ENCODE measurements around the gene GLE1. TPM values are rescaled to one million over a fixed set of nuclear protein-coding genes. Genes with fewer than 3 reads are reported as not detected.

Gene GLE1
- total and polyA plus RNA-seq, 2 donors (not counting 3 experiments of a cell fraction or from before 2014, with no cell fraction given): 13.0 to 22.6 TPM

GRCh38 chr9:128565578-128565977 lies 61.1 kb downstream of the GLE1 start:
- Histone ChIP-seq H3K27me3 (ENCODE audit: control insufficient read depth in 2 of 2, insufficient read depth in 2 of 2, low read length in 2 of 2) (no peaks in the 10 kb centered on the region), H3K4me3 (replicated peaks in 1 of 3; ENCODE audit: insufficient read depth in 1 of 3, low read depth in 1 of 3, low read length in 3 of 3) (peak overlapping the region in 1 of 3 experiments; percentile 41), H3K4me1 (ENCODE audit: control insufficient read depth, extremely low read depth, insufficient read depth, low read length) (peaks cover 22% of the 10 kb centered on the region), H3K36me3 (ENCODE audit: control insufficient read depth in 2 of 2, extremely low read depth in 1 of 2, insufficient read depth in 2 of 2, low read length in 2 of 2) (peaks cover 18 to 22% of the 10 kb centered on the region in 2 experiments), H3K27ac (ENCODE audit: insufficient read depth, low read depth, low read length) (peak overlapping the region; percentile 44), H2AFZ (ENCODE audit: low read depth, low read length) (no peak overlapping the region), H3K9ac (replicated peaks; ENCODE audit: extremely low read depth, insufficient read depth, low read length) (peak overlapping the region; percentile 14), H3K4me2 (ENCODE audit: insufficient read depth, low read length) (peak overlapping the region; percentile 62), H3K9me1 (replicated peaks; ENCODE audit: control insufficient read depth, extremely low read depth, insufficient read depth, low read length) (no peaks in the 10 kb centered on the region), H4K20me1 (replicated peaks; ENCODE audit: control insufficient read depth, extremely low read depth, insufficient read depth, low read length) (peaks cover 2% of the 10 kb centered on the region), H3K9me3 (replicated peaks; ENCODE audit: control insufficient read depth, insufficient read depth, low read length) (no peaks in the 10 kb centered on the region), H3K79me2 (ENCODE audit: control insufficient read depth, insufficient read depth, low read length) (peaks cover 64% of the 10 kb centered on the region)
- POLR2A ChIA-PET: interaction anchor here (0.5 to 1.5 kb wide), 4 partner anchors 10 to 56 kb away, joined by 3 to 13 read pairs (median 6); partner anchors contain the start of gene SPTAN1
- peak; percentile 83 for DNase-seq (ENCODE audit: low read depth, low spot score)
- peak; percentile 71 for FAIRE-seq
- intact Hi-C loops (cut with micrococcal nuclease) (loop anchor here (2.0 kb wide), 2 partner anchors 15 to 127 kb away; no protein-coding TSS in a partner anchor), dilution Hi-C loops (cut with MboI; ENCODE audit: extremely low pct_ligation_motif_present, low sequenced_read_pairs) (no loop called here)
- no TSS peak for BruUV-seq (replicated peaks)
- CTCF ChIA-PET: interaction anchor here (0.8 to 1.9 kb wide), 9 partner anchors 9 to 270 kb away, joined by 3 to 13 read pairs (median 4); no protein-coding TSS in a partner anchor
- TF ChIP-seq MAX (IDR thresholded peaks at IDR 0.05; ENCODE audit: insufficient read depth, insufficient read length) (peak; percentile 6), GATA2 (IDR thresholded peaks at IDR 0.05; ENCODE audit: insufficient read depth, insufficient read length, low read depth, low read length) (peak; percentile 16), POLR2A (IDR thresholded peaks at IDR 0.05; ENCODE audit: low read depth, low read length) (peak; percentile 30)
- TF ChIP-seq, protein P1, sequence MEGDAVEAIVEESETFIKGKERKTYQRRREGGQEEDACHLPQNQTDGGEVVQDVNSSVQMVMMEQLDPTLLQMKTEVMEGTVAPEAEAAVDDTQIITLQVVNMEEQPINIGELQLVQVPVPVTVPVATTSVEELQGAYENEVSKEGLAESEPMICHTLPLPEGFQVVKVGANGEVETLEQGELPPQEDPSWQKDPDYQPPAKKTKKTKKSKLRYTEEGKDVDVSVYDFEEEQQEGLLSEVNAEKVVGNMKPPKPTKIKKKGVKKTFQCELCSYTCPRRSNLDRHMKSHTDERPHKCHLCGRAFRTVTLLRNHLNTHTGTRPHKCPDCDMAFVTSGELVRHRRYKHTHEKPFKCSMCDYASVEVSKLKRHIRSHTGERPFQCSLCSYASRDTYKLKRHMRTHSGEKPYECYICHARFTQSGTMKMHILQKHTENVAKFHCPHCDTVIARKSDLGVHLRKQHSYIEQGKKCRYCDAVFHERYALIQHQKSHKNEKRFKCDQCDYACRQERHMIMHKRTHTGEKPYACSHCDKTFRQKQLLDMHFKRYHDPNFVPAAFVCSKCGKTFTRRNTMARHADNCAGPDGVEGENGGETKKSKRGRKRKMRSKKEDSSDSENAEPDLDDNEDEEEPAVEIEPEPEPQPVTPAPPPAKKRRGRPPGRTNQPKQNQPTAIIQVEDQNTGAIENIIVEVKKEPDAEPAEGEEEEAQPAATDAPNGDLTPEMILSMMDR (IDR thresholded peaks at IDR 0.05; ENCODE audit: extremely low read depth in 1 of 2, insufficient read depth in 1 of 2, low read depth in 1 of 2, low read length in 2 of 2): no peak

Data from endothelial cell of umbilical vein (primary cell).